Measurements from ENCODE around the gene UBA7. TPM values are rescaled to one million over a fixed set of nuclear protein-coding genes. Genes with fewer than 3 reads are reported as not detected.

The UBA7 gene
- total and polyA plus RNA-seq, 2 of the 8 experiments (the other 6 are each of a cell fraction or from before 2014, with no cell fraction given), result 0.34 to 0.65 TPM

DNA sequence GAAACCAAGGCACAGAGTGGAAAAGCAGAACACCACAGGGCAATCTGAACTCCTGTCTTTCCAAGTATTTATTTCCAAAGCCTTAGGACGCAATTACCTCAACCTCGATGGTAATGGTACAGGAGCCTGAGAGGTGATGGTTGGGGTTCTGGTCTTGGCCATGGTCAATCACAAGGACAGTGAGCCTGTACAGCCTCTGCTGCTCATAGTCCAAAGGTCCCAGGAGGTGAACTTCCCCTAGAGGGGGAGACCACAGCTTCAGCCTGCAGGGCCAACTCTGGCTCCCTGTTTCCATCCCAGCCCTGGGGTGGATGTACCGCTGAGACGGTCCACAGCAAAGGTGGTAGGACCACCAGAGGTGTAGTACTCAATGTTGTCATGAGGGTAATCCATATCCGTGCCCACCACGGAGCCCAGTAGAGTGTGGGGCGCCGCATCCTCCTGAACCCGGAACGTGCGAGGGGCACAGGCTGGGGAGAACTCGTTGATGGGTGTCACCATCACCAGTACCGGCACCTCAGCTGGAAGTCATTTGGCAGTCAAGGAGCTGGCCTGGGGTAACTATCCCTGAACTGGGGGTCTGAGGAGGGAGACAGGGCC lies 20.2 kb downstream of the UBA7 start:
- DNase-seq (ENCODE audit: low read depth in 1 of 2, low spot score in 2 of 2) (no peak), FAIRE-seq (no peak)
- Histone ChIP-seq H3K79me2 (ENCODE audit: control insufficient read depth in 1 of 2, insufficient read depth in 2 of 2, low read length in 2 of 2) (no peaks in the 10 kb centered on the region), H3K27ac (ENCODE audit: low read depth, low read length) (no peak overlapping the region), H3K4me3 (ENCODE audit: extremely low read depth in 1 of 4, insufficient read depth in 2 of 4, low read depth in 3 of 4, low read length in 4 of 4) (no peak overlapping the region), H2BK12ac (ENCODE audit: low read depth, low read length) (no peak overlapping the region), H3K23me2 (ENCODE audit: low read depth, low read length) (no peaks in the 10 kb centered on the region), H2BK20ac (ENCODE audit: low read length) (no peak overlapping the region), H3K14ac (ENCODE audit: insufficient read length) (no peak overlapping the region), H3K4me2 (ENCODE audit: insufficient read depth in 1 of 2, low read depth in 2 of 2, low read length in 2 of 2) (no peak overlapping the region), H4K91ac (replicated peaks; ENCODE audit: insufficient read length, low read length) (no peak overlapping the region), H3K56ac (replicated peaks; ENCODE audit: insufficient read length, low read depth, low read length) (no peak overlapping the region), H3K36me3 (ENCODE audit: control insufficient read depth in 2 of 4, insufficient read depth in 4 of 4, low read length in 3 of 4) (no peaks in the 10 kb centered on the region), H3K27me3 (replicated peaks in 1 of 4; ENCODE audit: control insufficient read depth in 3 of 4, extremely low read depth in 1 of 4, insufficient read depth in 3 of 4, low read length in 3 of 4) (no peaks in the 10 kb centered on the region; a peak in 1 of 7 replicates), H2BK120ac (replicated peaks; ENCODE audit: low read depth, low read length) (no peak overlapping the region), H2BK5ac (ENCODE audit: low read depth, low read length) (no peak overlapping the region), H3K9me3 (ENCODE audit: insufficient read depth in 2 of 2, low read depth in 1 of 2, low read length in 1 of 2) (no peaks in the 10 kb centered on the region), H4K20me1 (replicated peaks in 1 of 2; ENCODE audit: control insufficient read depth in 1 of 2, insufficient read depth in 2 of 2, low read length in 2 of 2) (peaks cover 0 to 2% of the 10 kb centered on the region in 2 experiments), H3K79me1 (ENCODE audit: low read depth, low read length) (no peaks in the 10 kb centered on the region), H2AFZ (ENCODE audit: low read length) (no peak overlapping the region), H2BK15ac (ENCODE audit: low read length) (no peak overlapping the region), H4K5ac (ENCODE audit: insufficient read length, low read depth, low read length) (no peak overlapping the region), H3K9ac (replicated peaks in 1 of 4; ENCODE audit: extremely low read depth in 1 of 4, low read depth in 3 of 4, low read length in 3 of 4) (no peak overlapping the region), H3K23ac (ENCODE audit: insufficient read length) (no peak overlapping the region), H3K4ac (replicated peaks; ENCODE audit: insufficient read length, low read depth, low read length) (no peak overlapping the region), H3K4me1 (replicated peaks in 1 of 4; ENCODE audit: control insufficient read depth in 3 of 4, insufficient read depth in 4 of 4, low read length in 3 of 4) (no peaks in the 10 kb centered on the region), H2AK5ac (ENCODE audit: low read depth, low read length) (no peak overlapping the region), H4K8ac (ENCODE audit: extremely low read depth, insufficient read depth, low read length) (no peak overlapping the region), H3K18ac (ENCODE audit: extremely low read depth, low read length) (no peak overlapping the region)
- CTCF ChIA-PET (ENCODE audit: partially characterized antibody), result interaction anchor here (0.6 to 1.6 kb wide), 7 partner anchors 12 to 107 kb away, joined by 3 to 4 read pairs (median 3); no protein-coding TSS in a partner anchor
- 96% methylated on average over 13 of the region's 13 CpGs; no CpG with 5 or more reads in 1 of the 2 experiments for WGBS, 2 experiments (ENCODE audit: extremely low coverage in 1 of 2, insufficient coverage in 1 of 2, insufficient read length in 1 of 2, insufficient replicate concordance in 2 of 2, low coverage in 1 of 2, low lambda C conversion rate in 2 of 2, missing lambda C conversion rate in 1 of 2)
- no peak for TF ChIP-seq CREB1 (IDR thresholded peaks at IDR 0.05)
- TF ChIP-seq RBBP5 (IDR thresholded peaks at IDR 0.05; ENCODE audit: borderline replicate concordance, low read depth, low read length), result no peak
- no peak for TF ChIP-seq SAP30 (IDR thresholded peaks at IDR 0.05; ENCODE audit: insufficient read depth, insufficient replicate concordance, low read length)
- POLR2A ChIA-PET (ENCODE audit: partially characterized antibody), result interaction anchor here (0.5 kb wide), 1 partner anchor 11 kb away, joined by 3 read pairs; no protein-coding TSS in a partner anchor
